HG02840 (cell line): ENCODE measurements around the gene POLR1D.

Source experiments
- ATAC-seq: cut with Tn5 transposase; IDR thresholded peaks from one replicate; pipeline ENCODE4 v1.9.1; 2021; ENCODE audit warnings: mild to moderate bottlenecking, moderate library complexity, moderate number of reproducible peaks; ENCODE audit not compliant: unreplicated experiment, low FRiP score

The POLR1D gene

DNA sequence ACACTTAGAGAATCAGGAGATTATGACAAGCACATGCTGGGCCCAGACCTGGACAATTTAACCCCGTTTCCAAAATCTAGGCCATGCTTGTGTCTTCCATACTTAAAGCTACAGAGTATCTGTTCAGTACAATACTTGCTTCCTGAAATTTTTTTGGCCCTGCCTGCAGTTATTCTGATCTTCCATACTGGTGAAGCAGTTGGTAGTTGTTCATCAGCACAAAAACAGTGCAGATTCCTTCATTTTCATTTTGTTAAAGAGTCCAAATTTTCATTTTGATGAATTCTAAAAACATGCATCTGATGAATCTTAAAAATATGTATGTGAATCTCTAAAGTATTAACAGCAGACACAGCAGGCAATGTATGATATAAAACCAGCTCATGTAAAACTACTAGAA, 49.2 kb downstream of the POLR1D start:
- no peak for ATAC-seq

GRCh38 chr13:27672025-27672424, 50.3 kb downstream of the POLR1D start:
- no peak for ATAC-seq
